ENCODE results near the gene HIPK4.

HIPK4 gene

GRCh38 chr19:40425450-40426287, 35.7 kb upstream of the HIPK4 start, which contains the start of gene SERTAD1:
TSS of gene SERTAD1 (minus strand) at chr19:40425992. CDS start at chr19:40423546, 2,446 bp downstream.
- peaks cover 10 to 13% (median 11%) of the 10 kb centered on the region in 3 donors for H3K36me3 ChIP-seq
- H3K4me1 ChIP-seq = peaks cover 0 to 40% (median 36%) of the 10 kb centered on the region in 4 donors
- H3K27me3 ChIP-seq = peaks cover 0 to 3% of the 10 kb centered on the region in 2 donors
- H3K4me3 ChIP-seq = peak within 1 kb of the TSS; percentile 67 to 79
- intact Hi-C loops (cut with DNase I; ENCODE audit: low total_unique reads) = no loop called here
- peak within 1 kb of the TSS; percentile 94 to 98 for H3K27ac ChIP-seq
- TF ChIP-seq, protein P1, sequence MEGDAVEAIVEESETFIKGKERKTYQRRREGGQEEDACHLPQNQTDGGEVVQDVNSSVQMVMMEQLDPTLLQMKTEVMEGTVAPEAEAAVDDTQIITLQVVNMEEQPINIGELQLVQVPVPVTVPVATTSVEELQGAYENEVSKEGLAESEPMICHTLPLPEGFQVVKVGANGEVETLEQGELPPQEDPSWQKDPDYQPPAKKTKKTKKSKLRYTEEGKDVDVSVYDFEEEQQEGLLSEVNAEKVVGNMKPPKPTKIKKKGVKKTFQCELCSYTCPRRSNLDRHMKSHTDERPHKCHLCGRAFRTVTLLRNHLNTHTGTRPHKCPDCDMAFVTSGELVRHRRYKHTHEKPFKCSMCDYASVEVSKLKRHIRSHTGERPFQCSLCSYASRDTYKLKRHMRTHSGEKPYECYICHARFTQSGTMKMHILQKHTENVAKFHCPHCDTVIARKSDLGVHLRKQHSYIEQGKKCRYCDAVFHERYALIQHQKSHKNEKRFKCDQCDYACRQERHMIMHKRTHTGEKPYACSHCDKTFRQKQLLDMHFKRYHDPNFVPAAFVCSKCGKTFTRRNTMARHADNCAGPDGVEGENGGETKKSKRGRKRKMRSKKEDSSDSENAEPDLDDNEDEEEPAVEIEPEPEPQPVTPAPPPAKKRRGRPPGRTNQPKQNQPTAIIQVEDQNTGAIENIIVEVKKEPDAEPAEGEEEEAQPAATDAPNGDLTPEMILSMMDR (IDR thresholded peaks at IDR 0.05) = peak; percentile 70 to 85
- peak; percentile 99 to 100 for DNase-seq
- no peaks in the 10 kb centered on the region for H3K9me3 ChIP-seq

GRCh38 chr19:40424637-40425449, 34.9 kb upstream of the HIPK4 start:
- Histone ChIP-seq H3K27me3 (peaks cover 0 to 3% of the 10 kb centered on the region in 2 donors), H3K9me3 (no peaks in the 10 kb centered on the region), H3K4me1 (peaks cover 0 to 44% (median 36%) of the 10 kb centered on the region in 4 donors), H3K27ac (peak overlapping the region; percentile 94 to 98), H3K36me3 (peaks cover 10 to 13% (median 11%) of the 10 kb centered on the region in 3 donors), H3K4me3 (peak overlapping the region; percentile 67 to 79)
- no peak for DNase-seq
- intact Hi-C loops (cut with DNase I; ENCODE audit: low total_unique reads) = no loop called here
- TF ChIP-seq, protein P1 (IDR thresholded peaks at IDR 0.05) = no peak

- TF ChIP-seq, protein P1 (IDR thresholded peaks at IDR 0.05) = no peak
- Histone ChIP-seq H3K27me3 (peaks cover 0 to 3% of the 10 kb centered on the region in 2 donors), H3K27ac (peak overlapping the region; percentile 94 to 98), H3K36me3 (peaks cover 10 to 13% (median 11%) of the 10 kb centered on the region in 3 donors), H3K4me1 (peaks cover 0 to 44% (median 36%) of the 10 kb centered on the region in 4 donors), H3K9me3 (no peaks in the 10 kb centered on the region), H3K4me3 (peak overlapping the region; percentile 67 to 79)
- intact Hi-C loops (cut with DNase I; ENCODE audit: low total_unique reads) = no loop called here
- no peak for DNase-seq
These were observed 34.0 kb upstream of the HIPK4 start for GRCh38 chr19:40423938-40424337.

- DNase-seq = no peak
- H3K36me3 ChIP-seq = peaks cover 10 to 13% (median 11%) of the 10 kb centered on the region in 3 donors
- intact Hi-C loops (cut with DNase I; ENCODE audit: low total_unique reads) = no loop called here
- H3K4me3 ChIP-seq = peak overlapping the region in 1 of 2 donors; percentile 79
- peaks cover 0 to 44% (median 36%) of the 10 kb centered on the region in 4 donors for H3K4me1 ChIP-seq
- H3K27ac ChIP-seq = peak overlapping the region; percentile 94 to 98
- H3K27me3 ChIP-seq = peaks cover 0 to 3% of the 10 kb centered on the region in 2 donors
- TF ChIP-seq, protein P1 (IDR thresholded peaks at IDR 0.05) = no peak
- H3K9me3 ChIP-seq = no peaks in the 10 kb centered on the region
These were observed 33.0 kb upstream of the HIPK4 start for GRCh38 chr19:40422748-40423566.

Measured in tibial artery (tissue), 4 donors.